NCI-H146 (cell line): ENCODE data around the gene SELENOO.

ENCODE experiments used
- DNase-seq: peaks from one replicate; lab custom pipeline; 2025; lab: John Stamatoyannopoulos, UW

The SELENOO gene

GRCh38 chr22:50184902-50185374 is 15.9 kb upstream of the SELENOO start:
- DNase-seq, result no peak

DNA sequence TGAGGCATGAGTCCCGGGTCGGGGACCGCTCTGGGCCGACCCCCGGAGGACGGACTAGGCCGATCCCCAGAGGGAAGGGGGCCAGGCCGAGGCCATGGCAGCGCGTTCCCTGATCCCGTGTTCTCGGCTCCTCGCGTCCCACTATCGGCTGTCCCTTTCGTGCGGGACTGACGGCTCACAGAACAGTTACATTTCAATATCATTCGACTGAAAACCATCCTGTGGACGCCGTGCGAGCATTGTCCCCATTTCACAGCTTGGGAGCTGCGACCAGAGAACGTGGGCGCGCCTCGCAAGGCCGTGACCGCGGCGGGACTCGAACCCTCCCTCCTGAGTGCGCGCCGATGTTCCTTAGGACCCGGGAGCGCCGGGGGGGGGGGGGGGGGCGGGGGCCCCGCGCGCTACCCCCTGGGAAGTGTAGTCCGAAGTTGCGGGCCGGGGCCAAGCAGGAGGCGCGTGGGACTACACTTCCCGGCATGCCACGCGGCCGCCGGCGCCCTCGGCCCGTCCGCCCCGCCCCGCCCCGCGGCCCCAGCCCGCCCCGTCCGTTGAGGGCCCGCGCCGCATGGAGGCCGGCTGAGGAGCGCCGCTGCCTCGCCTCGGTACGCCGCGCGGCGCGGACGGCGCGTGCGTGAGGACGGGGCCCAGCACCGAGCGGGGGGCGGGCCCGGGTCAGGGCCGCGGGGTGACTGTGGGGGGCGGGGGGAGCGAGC is 15.3 kb upstream of the SELENOO start, which contains the start of gene TRABD:
Gene TRABD, plus strand, starts transcription at position 539 of the 713 bp plus-strand sequence. CDS start 7,148 bp downstream, outside the sequence.
- DNase-seq, result peak; percentile 84

DNA sequence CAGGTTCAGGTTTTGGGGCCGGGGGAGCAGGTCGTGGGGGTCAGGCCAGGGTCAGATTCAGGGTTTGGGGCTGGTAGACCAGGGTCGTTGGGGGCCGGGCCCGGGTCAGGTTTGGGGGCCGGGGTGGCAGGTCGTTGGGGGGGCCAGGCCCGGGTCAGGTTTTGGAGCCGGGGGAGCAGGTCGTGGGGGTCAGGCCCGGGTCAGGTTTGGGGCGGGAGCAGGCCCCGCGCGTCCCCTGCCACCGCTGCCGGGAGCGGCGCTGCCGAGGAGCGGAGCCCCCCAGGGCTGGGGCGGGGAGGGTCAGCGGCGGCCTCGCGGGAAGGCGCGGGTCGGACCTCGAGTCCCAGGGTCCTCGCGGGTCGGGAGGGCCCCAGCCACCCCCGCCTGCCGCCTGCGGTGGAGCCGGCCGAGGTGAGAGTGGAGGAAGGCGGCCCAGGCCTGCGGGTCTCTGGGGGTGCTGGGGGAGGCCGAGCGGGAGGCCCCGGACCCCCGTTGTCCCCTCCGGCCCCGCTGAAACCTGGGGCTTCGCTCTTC is 14.6 kb upstream of the SELENOO start:
- DNase-seq, result no peak

GRCh38 chr22:50186761-50187523 is 13.9 kb upstream of the SELENOO start:
- DNase-seq, result no peak

DNA sequence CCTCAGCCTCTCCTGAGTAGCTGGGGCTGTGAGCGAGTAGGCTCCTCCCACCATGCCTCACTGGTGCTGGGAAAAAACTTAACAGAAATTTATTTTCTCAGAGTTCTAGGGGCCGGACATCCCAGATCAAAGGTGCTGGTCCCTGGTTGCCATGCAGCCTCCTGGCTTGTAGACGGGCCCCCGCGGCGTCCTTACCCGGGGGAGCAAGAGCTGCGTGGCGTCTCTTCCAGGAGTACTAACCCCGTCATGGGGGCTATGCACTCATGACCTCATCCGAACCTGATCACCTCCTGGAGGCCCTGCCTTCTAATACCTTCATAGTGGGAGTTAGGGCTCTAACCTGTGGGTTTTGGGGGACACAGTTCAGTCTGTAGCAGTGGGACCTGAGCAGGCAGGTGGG is 12.5 kb upstream of the SELENOO start:
- no peak for DNase-seq

GRCh38 chr22:50189184-50189848 is 11.5 kb upstream of the SELENOO start:
- DNase-seq, result no peak

DNA sequence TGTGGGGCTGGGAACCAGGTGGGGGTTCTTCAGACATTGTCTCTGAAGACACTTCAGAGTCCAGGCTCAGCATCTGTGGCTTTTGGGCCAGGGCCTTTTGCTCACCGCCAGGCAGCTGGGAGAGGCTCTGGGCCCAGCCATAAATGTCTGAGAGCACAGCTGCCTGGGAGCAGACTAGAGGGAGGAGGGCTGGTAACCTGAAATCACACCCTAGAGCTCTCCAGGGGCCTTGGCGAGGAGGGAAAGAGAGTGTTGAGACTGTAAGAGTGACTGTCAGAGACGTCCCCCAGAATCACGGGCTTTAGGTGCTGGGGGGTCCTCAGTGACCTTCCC is 11.0 kb upstream of the SELENOO start:
- DNase-seq, result no peak

DNA sequence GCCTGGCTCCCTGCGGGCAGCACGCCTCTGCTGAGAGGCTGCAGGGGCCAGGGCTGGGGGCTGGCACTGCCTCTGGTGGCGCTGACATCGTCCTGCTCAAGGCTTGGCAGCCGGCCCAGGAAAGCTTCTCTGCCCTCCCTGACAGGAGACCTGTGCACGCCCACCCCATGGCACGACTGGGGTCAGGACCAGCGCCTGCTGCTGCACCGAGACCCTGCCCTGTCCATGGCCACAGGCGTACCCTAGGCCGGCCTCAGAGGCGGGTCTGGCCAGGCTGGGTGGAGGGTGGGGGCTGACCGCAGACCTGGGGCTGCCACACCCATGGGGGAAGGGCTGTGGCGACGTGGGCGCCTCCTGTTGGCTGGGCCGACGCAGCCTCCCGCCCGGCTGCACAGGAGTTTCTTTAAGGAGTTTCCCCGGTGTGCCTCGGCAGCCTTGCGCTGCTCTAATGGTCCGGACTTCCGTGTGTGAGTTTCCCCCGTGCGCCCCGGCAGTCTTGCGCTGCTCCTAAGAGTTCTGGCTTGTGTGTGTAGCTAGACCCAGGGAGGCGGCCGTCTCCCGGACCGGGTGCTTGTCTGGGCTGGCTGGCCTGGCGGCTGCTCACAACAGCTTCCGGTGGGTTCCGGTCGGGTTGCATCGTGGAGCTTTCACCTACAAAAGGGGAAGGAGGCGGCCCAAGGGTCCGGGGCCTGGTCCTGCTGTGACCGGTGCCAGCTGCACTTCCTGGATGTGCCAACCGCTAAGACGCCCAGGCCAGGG is 10.4 kb upstream of the SELENOO start:
- no peak for DNase-seq

DNA sequence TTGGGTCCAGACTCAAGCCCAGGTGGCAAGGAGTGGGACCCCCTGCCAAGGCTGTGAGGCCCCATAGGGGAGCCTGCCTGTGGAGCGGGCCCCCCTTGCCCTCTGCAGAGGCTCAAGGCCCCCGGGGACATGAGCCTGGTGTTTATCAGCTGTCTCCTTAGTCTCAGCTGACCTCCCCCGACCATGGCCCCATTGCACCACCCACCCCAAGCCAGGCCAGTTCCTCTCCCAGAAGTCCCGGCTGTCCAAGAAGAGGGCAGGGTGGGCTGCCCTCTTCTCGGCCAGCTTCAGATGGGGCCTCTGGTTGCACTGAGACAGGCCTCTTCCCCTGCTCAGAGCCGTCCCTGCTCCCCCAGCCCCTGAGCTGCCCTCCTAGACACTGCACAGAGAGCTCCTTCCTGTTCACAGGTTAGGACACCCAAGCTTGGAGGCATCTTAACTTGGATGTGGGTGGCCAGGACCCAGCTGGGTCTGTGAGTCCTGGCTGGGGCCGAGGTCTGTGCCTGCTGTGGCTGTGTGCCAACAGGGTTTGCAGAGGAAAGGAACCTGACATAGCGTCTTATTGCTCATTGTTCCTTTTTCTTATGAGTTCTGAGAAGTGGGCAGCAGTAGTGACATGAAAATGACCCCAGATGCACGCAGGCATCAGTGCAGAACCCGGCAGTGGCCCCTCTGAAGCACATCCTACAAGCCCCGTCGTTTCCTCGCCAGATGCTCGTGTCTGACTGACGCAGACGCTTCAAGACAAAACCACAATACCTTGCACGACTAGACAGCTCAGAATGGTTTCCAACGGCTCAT is 9.7 kb upstream of the SELENOO start:
- DNase-seq, result no peak

DNA sequence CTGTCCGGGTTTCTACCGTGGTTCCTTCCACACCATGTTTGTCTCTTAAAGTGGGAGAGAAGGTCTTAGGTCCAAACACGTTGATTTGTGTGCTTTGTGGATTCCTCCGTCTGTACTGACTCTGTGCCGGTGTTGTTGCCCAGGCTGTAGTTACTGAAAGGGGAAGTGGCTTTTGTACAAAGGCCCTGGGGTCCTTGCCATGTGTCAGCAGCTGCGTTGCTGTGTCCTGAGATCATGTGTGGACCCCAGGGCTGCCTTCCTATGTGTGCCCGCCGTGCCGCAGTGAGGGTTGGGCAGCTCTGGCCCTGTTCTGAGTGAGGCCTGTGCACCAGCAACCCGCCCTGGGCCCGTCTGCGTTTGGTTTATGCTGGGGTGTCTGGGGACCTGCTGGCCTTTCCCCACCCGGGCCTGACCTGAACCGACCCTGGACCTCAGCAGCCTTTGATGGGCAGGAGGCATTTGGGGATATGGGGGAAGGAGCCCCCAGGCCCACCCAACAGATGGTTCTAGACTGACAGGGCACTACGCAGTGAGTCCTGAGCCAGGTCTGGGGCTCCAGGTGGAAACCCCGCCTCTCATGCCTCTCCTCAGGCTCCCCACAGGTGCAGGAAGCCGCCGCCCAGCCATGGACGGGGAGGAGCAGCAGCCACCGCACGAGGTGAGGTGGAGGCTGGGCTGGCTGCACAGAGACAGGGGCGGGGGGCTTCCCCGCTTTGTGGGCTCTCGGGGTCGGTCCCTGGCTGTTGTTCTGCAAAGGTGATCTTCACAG is 8.2 kb upstream of the SELENOO start:
- DNase-seq, result no peak

- no peak for DNase-seq
Measured at GRCh38 chr22:50193621-50194020, 7.2 kb upstream of the SELENOO start.

- no peak for DNase-seq
Measured at GRCh38 chr22:50194037-50194805, 6.6 kb upstream of the SELENOO start.

DNA sequence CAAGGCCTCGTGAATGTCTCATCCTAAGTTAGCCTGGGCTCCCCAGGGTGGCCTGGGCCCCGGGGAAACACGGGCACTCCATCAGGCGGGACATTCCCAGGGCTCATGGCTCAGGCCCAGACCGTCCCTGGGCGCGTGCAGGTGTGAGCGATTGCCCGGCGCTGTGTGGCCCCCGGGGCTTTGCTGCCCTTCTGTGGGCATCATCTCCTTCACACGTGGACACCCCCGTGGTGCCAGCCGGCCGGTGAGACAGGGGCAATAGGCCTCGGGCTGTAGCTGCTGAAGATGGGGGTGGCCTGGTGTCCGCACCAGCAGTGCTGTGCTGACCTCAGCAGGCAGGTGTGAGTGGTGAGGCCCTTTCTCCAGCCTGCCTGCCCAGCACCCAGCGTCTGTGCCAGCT is 4.6 kb upstream of the SELENOO start:
- DNase-seq, result no peak

DNA sequence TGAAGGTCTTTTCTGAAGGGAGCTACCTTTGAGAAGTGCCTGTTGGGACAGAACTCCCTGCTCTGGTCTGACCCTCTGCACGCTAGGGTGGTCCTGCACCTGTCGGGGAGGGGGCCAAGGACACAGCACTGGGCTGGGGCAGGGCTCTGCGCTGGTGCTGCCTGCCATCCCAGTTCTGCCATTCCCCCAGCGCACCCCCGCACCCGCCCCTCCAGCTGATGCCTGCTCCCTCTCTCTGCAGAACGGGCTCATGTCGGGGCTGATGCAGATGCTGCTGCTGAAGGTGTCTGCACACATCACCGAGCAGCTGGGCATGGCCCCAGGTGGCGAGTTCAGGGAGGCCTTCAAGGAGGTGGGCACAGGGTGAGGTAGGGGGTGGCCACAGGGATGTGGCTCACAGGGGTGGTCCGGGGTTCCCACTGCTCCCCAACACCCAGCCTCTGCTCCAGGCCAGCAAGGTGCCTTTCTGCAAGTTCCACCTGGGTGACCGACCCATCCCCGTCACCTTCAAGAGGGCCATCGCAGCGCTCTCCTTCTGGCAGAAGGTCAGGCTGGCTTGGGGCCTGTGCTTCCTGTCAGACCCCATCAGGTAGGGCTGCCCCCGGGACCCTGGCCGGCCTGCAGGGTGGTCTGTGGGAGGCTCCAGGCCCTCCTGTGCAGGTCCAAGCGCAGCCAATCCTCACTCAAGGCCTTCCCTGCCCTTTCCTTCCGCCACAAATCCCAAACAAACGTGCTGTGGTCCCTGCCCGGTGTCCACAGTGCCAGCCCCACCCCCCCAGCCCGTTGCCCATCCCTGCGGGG is 3.6 kb upstream of the SELENOO start:
- DNase-seq, result no peak

GRCh38 chr22:50197856-50198623 is 2.8 kb upstream of the SELENOO start:
- no peak for DNase-seq

GRCh38 chr22:50198624-50199017 is 2.2 kb upstream of the SELENOO start:
- no peak for DNase-seq

DNA sequence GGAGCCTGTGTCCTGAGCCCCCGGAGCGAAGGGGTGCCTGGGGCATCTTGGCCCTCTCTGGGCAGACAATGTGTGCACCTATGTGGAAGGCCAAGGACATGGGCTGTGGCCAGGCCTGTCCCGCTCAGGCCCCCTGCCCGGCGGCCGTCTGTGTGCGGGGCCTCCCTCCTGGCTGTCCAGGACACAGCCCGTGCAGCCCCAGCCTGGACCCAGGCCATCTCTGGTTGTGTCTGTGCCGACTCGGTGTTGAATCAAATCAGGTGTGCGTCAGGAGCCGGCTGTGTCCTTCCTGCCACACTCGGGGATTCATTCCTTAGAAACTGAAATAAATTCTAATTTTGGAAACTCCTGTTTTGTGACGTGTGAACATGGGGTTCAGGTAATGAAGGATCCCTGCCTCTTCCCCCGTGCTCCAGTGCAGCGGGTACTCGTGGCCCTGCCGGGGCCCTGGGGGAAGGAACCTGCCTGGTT is 1.5 kb upstream of the SELENOO start:
- no peak for DNase-seq
